HG03064 (cell line): Measurements from ENCODE around the gene FERMT3.
A peak's percentile ranks its signal among the peaks of the same experiment; 100 is the strongest.

ENCODE experiments used
- ATAC-seq: cut with Tn5 transposase; IDR thresholded peaks from one replicate; pipeline ENCODE4 v1.9.1; 2021; ENCODE audit warnings: low read depth; ENCODE audit not compliant: unreplicated experiment

The FERMT3 gene

DNA sequence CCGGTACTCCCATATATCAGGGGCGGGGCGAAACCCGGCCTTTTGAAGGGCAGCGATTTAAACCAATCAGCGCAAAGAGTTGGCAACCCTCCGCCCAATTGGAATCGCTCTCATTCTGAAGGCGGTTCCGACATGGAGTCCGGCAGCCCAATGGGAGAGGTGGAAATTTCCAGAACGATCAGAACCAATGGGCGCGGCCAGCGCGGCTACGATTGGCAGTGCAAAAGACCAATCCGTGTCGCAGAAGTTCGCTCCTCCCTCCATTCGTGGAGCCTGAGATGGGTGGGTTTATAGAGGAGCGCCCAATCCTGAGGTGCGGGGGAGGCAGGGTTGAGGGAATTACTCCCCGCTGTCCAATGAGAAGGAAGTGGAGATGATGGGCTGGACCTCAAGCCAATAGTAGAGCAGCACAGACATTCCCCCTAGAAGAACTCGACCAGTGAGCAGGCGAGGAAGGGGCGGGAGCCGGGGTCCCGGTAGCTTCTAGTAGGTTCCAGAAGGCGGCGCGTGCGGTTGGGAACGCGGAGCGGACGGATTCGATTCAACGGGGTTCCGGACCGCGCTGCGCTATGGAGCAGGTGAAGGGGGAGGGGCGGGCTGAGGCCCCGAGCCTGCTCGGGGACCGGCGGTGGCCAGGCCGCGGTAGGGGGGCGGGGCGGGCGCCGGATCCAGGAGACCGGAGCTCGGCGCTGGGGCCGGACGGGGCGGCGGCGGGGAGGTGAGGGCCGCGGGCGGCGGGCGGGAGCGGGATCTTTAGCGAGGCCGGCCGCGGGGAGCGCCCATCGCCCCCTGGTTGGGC is 20.6 kb upstream of the FERMT3 start, which contains the start of gene STIP1:
STIP1 (plus strand) TSS at position 479 of the 799 bp plus-strand sequence; CDS start at position 570, 91 bp downstream.
- peak; percentile 84 for ATAC-seq

GRCh38 chr11:64186492-64187165 is 19.9 kb upstream of the FERMT3 start:
- ATAC-seq, result peak; percentile 8

DNA sequence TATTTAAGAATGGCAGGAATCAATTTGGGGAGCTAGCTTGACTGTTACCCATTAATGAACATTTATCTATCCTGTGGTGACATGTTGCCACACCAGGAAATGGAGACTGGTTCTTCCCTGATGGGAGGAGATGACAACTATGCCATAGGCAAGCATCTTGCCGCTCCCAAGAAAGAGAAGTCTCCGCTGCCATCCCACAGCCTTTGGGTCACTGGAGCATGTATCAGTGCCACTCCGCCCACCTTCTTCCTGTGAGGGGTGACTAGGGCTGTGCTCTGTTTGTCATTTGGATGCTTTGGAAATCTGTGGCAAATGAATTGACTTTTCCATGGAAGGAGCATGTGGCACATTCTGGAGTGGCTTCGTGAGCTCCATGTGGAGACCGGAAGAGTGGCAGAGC is 14.1 kb upstream of the FERMT3 start:
- no peak for ATAC-seq

DNA sequence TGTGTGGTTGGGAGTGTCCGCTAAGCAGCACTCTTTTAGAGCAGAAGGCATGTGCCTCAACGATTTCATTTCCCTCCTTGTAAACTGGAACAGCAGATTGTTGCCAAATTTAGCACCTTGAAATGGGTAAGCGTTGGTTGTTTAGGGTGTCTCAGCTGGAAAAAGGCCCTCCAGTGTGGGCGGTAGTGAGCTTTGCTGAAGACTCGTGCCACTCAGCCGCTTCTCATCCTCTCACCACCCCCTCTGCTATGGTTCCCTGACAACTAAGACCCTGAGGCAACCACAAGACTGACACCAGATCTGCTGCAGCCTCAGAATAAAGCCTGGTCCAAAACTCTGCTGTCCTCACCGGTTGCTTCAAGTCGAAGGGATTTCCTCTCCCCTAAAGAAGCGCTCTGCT is 9.9 kb upstream of the FERMT3 start:
- no peak for ATAC-seq

- no peak for ATAC-seq
Measured at GRCh38 chr11:64198511-64198910, 8.0 kb upstream of the FERMT3 start.

- ATAC-seq, result no peak
Measured at GRCh38 chr11:64201543-64201942, 5.0 kb upstream of the FERMT3 start.

DNA sequence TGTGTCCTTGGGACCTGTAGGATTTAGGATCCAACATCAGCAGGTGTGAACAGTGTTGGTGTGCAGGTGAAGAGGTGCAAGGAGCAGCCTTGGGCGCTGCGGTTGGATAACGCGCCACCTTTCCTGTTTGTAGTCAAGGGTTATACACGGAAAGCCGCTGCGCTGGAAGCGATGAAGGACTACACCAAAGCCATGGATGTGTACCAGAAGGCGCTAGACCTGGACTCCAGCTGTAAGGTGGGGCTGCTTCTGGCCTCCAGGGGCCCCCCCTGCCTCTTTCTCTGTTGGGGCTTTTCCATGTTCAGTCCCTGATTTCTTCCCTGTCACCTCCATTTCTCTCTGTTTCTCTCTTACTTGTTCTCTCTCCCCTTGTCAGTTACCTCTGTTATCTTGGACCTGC is 3.5 kb upstream of the FERMT3 start:
- no peak for ATAC-seq

DNA sequence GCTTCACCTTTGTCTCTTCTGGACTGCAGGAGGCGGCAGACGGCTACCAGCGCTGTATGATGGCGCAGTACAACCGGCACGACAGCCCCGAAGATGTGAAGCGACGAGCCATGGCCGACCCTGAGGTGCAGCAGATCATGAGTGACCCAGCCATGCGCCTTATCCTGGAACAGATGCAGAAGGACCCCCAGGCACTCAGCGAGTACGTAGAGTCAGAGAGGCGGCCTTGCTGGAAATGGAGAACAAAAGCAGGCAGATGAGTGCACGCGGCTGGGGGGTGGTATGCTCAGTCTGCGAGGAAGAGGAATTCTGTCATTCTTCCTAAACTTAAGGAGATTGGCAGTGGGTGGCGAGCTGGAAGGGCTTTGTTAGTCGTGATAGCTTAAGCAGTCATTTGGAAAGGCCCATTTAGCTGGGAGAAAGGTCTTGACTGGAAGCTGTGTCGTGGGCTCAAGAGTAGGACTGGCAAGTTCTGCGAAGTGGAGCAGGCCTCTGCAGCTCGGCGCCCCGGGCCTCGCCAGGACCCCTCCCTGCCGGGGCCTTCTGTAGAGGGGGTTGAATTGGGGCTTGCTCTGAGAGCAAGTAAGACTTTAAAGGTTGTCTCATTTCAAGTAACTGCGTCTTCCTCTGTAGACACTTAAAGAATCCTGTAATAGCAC is 3.0 kb upstream of the FERMT3 start:
- no peak for ATAC-seq

- ATAC-seq, result no peak
Measured at GRCh38 chr11:64204080-64204440, 2.5 kb upstream of the FERMT3 start.

- ATAC-seq, result no peak
Measured at GRCh38 chr11:64204464-64204989, 2.0 kb upstream of the FERMT3 start.

DNA sequence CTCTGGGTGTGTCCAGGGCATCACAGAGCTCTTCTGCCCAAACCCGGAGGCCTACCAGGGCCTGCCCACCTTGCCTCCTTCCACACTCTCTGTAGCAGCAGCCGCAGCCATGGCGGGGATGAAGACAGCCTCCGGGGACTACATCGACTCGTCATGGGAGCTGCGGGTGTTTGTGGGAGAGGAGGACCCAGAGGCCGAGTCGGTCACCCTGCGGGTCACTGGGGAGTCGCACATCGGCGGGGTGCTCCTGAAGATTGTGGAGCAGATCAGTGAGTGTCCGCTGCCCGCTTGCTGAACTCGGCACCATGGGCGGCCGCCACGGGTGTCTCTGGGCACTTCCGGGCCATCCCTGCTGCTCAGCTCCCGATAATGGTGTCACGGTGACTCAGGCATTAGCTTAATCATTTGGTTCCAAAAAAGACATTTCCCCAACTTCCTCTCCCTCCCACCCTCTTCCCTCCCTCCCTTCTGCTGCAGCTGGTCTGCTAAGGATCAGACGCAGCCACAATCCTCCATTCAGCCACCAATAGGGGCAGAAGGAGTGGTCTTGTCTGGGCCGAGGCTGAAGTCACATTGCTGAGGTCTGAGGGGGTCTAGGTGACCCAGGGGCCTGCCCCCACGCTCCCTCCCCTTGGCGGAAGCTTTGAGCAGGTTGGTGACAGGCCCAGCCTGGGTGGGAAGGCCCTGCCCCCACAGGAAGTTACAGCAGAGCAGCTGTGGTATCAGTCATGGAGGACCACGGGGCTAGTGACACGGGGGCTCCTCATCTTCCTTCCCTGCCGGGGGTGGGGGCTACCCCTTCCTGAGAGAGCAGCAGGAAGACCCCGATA is 950 bp downstream of the FERMT3 start:
- ATAC-seq, result peak; percentile 43

- no peak for ATAC-seq
Measured at GRCh38 chr11:64208086-64208795, 1.7 kb downstream of the FERMT3 start.

DNA sequence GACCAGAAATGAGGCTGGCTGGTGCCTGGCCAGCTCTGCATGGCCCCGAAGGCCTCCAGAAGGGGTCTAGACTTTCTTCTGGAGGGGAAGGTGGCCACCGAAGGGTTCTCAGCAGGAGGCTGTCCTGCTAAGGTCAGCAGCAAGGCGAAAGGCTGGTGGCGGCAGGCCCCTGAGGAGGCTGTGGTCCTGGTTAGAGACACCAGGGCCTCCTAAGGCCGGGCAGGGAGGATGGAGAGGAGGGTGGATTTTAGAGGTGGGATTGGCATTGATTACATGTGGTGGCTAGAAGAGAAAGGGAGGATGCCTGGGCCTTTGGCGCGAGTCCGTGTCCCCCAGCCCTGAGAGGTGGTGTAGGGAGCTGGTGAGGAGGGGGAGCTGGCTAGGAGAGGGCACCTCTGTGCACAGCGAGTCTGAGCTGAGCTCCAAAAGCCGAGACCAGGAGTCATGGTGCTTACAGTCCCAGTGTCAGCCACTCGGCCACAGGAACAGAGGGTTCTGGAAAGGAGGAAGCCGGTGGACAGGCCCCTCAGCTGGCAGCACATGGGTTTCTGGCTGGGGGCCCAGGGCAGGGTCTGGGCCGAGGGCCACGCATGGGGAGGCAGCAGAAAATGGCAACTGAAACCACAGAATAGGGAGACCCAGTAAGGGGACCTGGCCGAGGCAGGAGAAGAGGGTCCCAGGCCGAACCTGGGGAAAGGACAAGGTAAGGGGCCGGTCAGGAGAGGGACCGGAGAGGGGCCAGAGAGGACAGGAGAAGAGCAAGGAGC is 2.5 kb downstream of the FERMT3 start:
- ATAC-seq, result no peak

- no peak for ATAC-seq
Measured at GRCh38 chr11:64209563-64209843, 3.0 kb downstream of the FERMT3 start.

GRCh38 chr11:64210301-64211020 is 3.9 kb downstream of the FERMT3 start:
- no peak for ATAC-seq

- no peak for ATAC-seq
Measured at GRCh38 chr11:64211181-64211872, 4.8 kb downstream of the FERMT3 start.

DNA sequence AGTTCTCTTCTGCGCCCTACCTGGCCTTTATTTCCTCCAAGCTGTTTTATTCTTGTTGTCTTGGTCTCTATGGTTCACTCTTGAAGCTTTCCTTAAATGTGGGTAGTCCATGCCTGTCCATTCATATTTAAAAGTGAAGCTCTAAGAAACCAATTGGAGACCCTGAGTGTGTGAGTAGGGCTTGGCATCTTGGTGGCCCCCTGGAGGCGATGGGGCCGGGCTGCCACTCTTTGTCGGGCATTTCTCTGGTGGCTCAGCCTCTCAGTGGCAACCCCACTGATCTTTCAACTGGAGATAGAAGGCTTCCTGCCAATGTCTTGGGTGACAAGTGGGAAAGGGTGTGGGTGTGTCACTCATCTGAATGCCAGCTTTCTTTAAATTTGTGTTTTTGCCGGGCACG is 10.4 kb downstream of the FERMT3 start:
- no peak for ATAC-seq
